Spleen (tissue), 7 donors: ENCODE results near the gene ENTPD2.
"Not testable (repeated sequence)": the region's sequence is repeated elsewhere in the genome, so short reads cannot be mapped to it uniquely, and the experiment has no call there.

Experiments
- CTCF ChIP-seq, 11 experiments: fragments of 200-600 bp in 7 of 11; fragments of 450-650 bp in 4 of 11; sonication (generic) in 4 of 11; IDR thresholded peaks in 8 of 11; conservative IDR thresholded peaks in 3 of 11; 1 replicate in 7 of 11; 2 replicates in 4 of 11; pipeline versions ENCODE4 v1.4.0 to v1.8.0; 2016 to 2021; ENCODE audit warnings: antibody characterized with exemption in 11 of 11, inconsistent platforms in 4 of 11, mild to moderate bottlenecking in 1 of 11
- POLR2A ChIP-seq, 3 donors: fragments of 450-650 bp; IDR thresholded peaks; one replicate each; pipeline ENCODE4 v1.5.1; 2017; ENCODE audit warnings: antibody characterized with exemption in 3 of 3, mild to moderate bottlenecking in 1 of 3
- POLR2AphosphoS5 ChIP-seq, 3 donors: sonication (generic); formaldehyde crosslinking; IDR thresholded peaks; one replicate each; pipeline ENCODE4 v1.5.1; 2017; ENCODE audit warnings: antibody characterized with exemption in 3 of 3
- donor health status: DM: no; HTN: no; CAD: no; lungs with moderate emphysema.
- donor health status: DM: no; HTN: no; CAD: no.
- donor health status: DM: no; HTN: no; CAD: no.

DNA sequence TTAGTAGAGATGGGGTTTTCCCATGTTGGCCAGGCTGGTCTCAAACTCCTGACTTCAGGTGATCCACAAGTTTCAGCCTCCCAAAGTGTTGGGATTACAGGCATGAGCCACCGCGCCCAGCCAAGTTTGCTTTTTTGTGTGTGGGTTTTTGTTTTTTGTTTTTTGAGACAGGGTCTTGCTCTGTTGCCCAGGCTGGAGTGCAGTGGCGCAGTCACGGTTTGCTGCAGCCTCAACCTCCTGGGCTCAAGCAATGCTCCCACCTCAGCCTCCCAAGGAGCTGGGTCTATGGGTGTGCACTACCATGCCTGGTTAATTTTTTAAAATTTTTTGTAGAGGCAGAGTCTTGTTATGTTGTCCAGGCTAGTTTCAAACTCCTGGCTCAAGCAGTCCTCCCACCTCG is 20.4 kb downstream of the ENTPD2 start:
- not testable (repeated sequence) for TF ChIP-seq CTCF (IDR thresholded peaks at IDR 0.05 in 8 of 11, conservative IDR thresholded peaks at IDR 0.05 in 3 of 11); POLR2A (IDR thresholded peaks at IDR 0.05); POLR2AphosphoS5 (IDR thresholded peaks at IDR 0.05)
